Parathyroid adenoma (tissue), 2 donors: Measurements from ENCODE around the gene DAPK2.

ENCODE experiments used
- H2AFZ ChIP-seq: fragments of 300-600 bp; sonication (generic); one replicate; pipeline ENCODE4 v1.7.0; 2017; ENCODE audit warnings: antibody characterized with exemption, mild to moderate bottlenecking
- H3K27ac ChIP-seq: fragments of 300-600 bp; sonication (generic); one replicate; pipeline ENCODE4 v1.7.0; 2017
- H3K27me3 ChIP-seq: fragments of 300-600 bp; sonication (generic); one replicate; pipeline ENCODE4 v1.7.0; 2017; ENCODE audit warnings: low read length; ENCODE audit not compliant: control insufficient read depth, insufficient read depth
- H3K36me3 ChIP-seq: fragments of 300-600 bp; sonication (generic); one replicate; pipeline ENCODE4 v1.7.0; 2017; ENCODE audit warnings: low read length; ENCODE audit not compliant: control insufficient read depth, insufficient read depth
- H3K4me1 ChIP-seq: fragments of 300-600 bp; sonication (generic); one replicate; pipeline ENCODE4 v1.7.0; 2017; ENCODE audit warnings: control low read depth
- H3K4me2 ChIP-seq: fragments of 300-600 bp; sonication (generic); one replicate; pipeline ENCODE4 v1.7.0; 2017; ENCODE audit warnings: low read length
- H3K4me3 ChIP-seq: fragments of 300-600 bp; sonication (generic); one replicate; pipeline ENCODE4 v1.7.0; 2017; ENCODE audit warnings: low read depth, low read length
- H3K79me2 ChIP-seq: fragments of 300-600 bp; sonication (generic); one replicate; pipeline ENCODE4 v1.7.0; 2017; ENCODE audit warnings: control low read depth
- H3K9ac ChIP-seq: fragments of 300-600 bp; sonication (generic); one replicate; pipeline ENCODE4 v1.7.0; 2017; ENCODE audit warnings: mild to moderate bottlenecking
- H3K9me3 ChIP-seq: fragments of 300-600 bp; sonication (generic); one replicate; pipeline ENCODE4 v1.7.0; 2017; ENCODE audit warnings: low read length; ENCODE audit not compliant: control insufficient read depth
- TF ChIP-seq, protein P1 (sequence below): fragments of 300-600 bp; sonication (generic); IDR thresholded peaks from one replicate; pipeline ENCODE4 v1.7.0; 2017; ENCODE audit warnings: antibody characterized with exemption, mild to moderate bottlenecking
- donor health status: primary hyperparathyroidism.

The DAPK2 gene

DNA sequence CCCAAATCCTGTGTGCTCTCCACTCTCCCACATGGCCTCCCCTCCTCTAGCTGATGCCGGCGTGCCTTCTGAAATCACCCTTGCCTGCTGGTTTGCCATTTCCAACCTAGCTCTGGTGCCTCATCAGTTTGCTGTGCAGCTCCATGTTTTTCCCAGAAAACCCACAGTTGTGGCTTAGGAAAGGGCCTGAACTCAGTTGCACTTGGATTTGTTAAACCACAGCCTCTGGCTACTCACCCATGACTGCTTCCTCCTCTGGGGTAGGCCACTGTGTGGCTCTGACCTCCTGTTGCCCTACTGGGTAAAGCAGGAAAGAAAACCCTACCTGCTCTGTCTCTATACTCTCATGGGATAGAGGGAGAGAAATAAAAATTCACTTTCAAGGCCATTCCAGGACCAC is 97.3 kb downstream of the DAPK2 start:
- no peaks in the 10 kb centered on the region for H3K9me3 ChIP-seq
- H3K79me2 ChIP-seq: no peaks in the 10 kb centered on the region
- no peak overlapping the region for H2AFZ ChIP-seq
- H3K27ac ChIP-seq: no peak overlapping the region
- H3K4me1 ChIP-seq: no peaks in the 10 kb centered on the region
- no peaks in the 10 kb centered on the region for H3K27me3 ChIP-seq
- H3K4me3 ChIP-seq: no peak overlapping the region
- TF ChIP-seq, protein P1, sequence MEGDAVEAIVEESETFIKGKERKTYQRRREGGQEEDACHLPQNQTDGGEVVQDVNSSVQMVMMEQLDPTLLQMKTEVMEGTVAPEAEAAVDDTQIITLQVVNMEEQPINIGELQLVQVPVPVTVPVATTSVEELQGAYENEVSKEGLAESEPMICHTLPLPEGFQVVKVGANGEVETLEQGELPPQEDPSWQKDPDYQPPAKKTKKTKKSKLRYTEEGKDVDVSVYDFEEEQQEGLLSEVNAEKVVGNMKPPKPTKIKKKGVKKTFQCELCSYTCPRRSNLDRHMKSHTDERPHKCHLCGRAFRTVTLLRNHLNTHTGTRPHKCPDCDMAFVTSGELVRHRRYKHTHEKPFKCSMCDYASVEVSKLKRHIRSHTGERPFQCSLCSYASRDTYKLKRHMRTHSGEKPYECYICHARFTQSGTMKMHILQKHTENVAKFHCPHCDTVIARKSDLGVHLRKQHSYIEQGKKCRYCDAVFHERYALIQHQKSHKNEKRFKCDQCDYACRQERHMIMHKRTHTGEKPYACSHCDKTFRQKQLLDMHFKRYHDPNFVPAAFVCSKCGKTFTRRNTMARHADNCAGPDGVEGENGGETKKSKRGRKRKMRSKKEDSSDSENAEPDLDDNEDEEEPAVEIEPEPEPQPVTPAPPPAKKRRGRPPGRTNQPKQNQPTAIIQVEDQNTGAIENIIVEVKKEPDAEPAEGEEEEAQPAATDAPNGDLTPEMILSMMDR: no peak
- H3K4me2 ChIP-seq: no peak overlapping the region
- no peak overlapping the region for H3K9ac ChIP-seq
- no peaks in the 10 kb centered on the region for H3K36me3 ChIP-seq

DNA sequence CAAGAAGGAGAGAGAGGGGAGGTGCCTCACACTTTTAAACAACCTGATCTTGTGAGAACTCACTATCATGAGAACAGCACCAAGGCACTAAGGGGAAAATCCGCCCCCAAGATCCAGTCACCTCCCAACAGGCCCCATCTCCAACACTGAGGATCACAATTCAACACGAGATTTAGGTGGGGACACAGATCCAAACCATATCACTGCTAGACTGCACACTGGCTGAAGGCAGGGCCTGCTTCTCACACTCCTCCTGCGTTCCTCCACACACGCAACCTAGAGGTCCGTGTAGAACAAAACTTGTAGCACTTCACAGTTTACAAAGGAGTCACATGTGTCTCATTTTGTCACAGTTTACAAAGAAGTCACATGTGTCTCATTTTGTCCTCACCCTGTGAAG is 97.8 kb downstream of the DAPK2 start:
- no peak overlapping the region for H3K27ac ChIP-seq
- no peaks in the 10 kb centered on the region for H3K4me1 ChIP-seq
- no peak overlapping the region for H2AFZ ChIP-seq
- TF ChIP-seq, protein P1: no peak
- H3K79me2 ChIP-seq: no peaks in the 10 kb centered on the region
- H3K9ac ChIP-seq: no peak overlapping the region
- H3K4me2 ChIP-seq: no peak overlapping the region
- H3K36me3 ChIP-seq: no peaks in the 10 kb centered on the region
- no peak overlapping the region for H3K4me3 ChIP-seq
- no peaks in the 10 kb centered on the region for H3K9me3 ChIP-seq
- H3K27me3 ChIP-seq: no peaks in the 10 kb centered on the region

DNA sequence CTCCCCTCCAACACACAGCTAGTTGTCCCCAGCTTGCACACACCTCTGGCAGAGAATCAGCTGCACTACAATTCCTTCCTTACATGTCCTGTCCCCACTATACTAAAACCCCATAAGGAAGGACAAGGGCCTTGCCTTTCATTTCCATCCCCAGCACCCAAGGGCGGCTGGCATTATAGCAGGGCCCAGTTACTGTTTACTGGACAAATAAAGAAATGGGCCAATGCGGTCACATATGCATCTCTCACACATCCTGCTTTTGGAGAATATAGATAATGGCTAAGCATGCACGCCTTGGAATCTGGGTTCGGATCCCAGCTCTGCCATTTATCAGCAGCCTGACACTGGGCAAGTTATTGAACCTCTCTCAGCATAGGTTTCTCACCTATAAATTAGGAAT is 99.1 kb downstream of the DAPK2 start:
- H3K9me3 ChIP-seq: no peaks in the 10 kb centered on the region
- TF ChIP-seq, protein P1: no peak
- no peaks in the 10 kb centered on the region for H3K36me3 ChIP-seq
- no peak overlapping the region for H3K4me3 ChIP-seq
- no peaks in the 10 kb centered on the region for H3K4me1 ChIP-seq
- no peaks in the 10 kb centered on the region for H3K79me2 ChIP-seq
- no peak overlapping the region for H3K27ac ChIP-seq
- H3K4me2 ChIP-seq: no peak overlapping the region
- H3K27me3 ChIP-seq: no peaks in the 10 kb centered on the region
- no peak overlapping the region for H2AFZ ChIP-seq
- H3K9ac ChIP-seq: no peak overlapping the region

DNA sequence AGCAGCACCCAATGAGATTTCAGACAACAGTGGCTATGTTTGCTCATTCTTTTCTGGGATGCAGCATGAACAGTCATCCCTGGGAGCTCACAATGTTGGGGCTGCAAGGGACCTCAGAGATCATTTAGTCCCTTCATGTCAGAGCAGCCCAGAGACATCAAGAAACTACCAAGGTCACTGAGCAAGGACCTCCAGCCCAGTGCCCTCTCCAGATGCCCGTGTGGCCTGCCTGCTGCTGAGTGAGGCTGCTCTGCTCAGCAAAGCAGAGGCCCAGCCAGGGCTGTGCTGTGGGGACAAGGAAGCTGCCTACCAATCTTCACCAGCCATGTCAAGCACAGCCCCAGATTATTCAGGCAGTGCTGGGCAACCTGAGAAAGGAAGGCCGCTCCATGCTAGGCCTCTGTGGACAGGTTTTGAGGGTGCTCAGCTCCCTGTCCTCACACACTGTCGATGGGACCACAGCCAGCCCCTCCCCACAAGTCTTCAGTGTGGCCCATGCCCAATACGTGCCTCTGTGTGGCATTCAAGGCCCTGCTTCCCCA is 99.7 kb downstream of the DAPK2 start:
- no peaks in the 10 kb centered on the region for H3K36me3 ChIP-seq
- no peak overlapping the region for H3K4me2 ChIP-seq
- H3K9ac ChIP-seq: no peak overlapping the region
- H3K27me3 ChIP-seq: no peaks in the 10 kb centered on the region
- no peak overlapping the region for H2AFZ ChIP-seq
- no peak overlapping the region for H3K27ac ChIP-seq
- TF ChIP-seq, protein P1: no peak
- H3K9me3 ChIP-seq: no peaks in the 10 kb centered on the region
- H3K79me2 ChIP-seq: no peaks in the 10 kb centered on the region
- H3K4me1 ChIP-seq: no peaks in the 10 kb centered on the region
- H3K4me3 ChIP-seq: no peak overlapping the region

DNA sequence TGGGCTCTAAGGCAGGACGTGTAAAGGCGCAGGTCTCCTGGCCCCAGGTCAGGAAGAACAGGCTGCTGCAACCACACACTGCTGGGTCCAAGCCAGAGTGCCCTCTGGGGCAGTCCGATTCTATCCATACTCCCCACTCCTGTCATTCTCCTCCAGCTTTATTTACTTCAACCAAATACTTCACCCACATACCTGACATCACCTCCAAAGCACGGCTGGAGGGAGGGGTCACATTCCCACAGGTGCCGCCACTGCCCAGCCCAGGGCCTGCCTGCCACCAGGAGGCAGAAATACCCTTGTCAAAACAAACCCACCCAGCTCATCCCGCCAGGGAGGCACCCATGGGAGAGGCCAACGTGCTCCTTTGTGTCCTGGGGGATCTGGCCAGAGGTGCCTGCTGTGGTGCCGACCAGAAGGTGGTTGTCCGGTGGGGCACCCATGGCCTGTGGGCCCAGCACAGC is 100.4 kb downstream of the DAPK2 start:
- H2AFZ ChIP-seq: peak overlapping the region; percentile 77
- no peak overlapping the region for H3K27ac ChIP-seq
- H3K9me3 ChIP-seq: no peaks in the 10 kb centered on the region
- H3K9ac ChIP-seq: no peak overlapping the region
- H3K27me3 ChIP-seq: no peaks in the 10 kb centered on the region
- TF ChIP-seq, protein P1: no peak
- no peaks in the 10 kb centered on the region for H3K4me1 ChIP-seq
- H3K4me2 ChIP-seq: no peak overlapping the region
- H3K79me2 ChIP-seq: no peaks in the 10 kb centered on the region
- H3K36me3 ChIP-seq: no peaks in the 10 kb centered on the region
- no peak overlapping the region for H3K4me3 ChIP-seq
